IMR-90 (cell line): ENCODE results near the gene FOXP1. TPM values are rescaled to one million over a fixed set of nuclear protein-coding genes. Genes with fewer than 3 reads are reported as not detected.

Source experiments
- ATAC-seq: fragments of 200-7000 bp; cut with Tn5 transposase; 2 replicates; pipeline ENCODE4 v1.9.1; 2020; ENCODE audit warnings: low read depth, mild to moderate bottlenecking, moderate library complexity
- BruUV-seq: library from RNA; stranded (reverse); fragments of 400-500 nt; replicated peaks from 2 replicates; lab custom pipeline; 2021; lab: Mats Ljungman, UMichigan
- CTCF ChIA-PET: fragments of 300-600 bp; formaldehyde crosslinking; extraction: SDS; loops from one replicate; lab custom pipeline; 2021; ENCODE audit warnings: antibody characterized with exemption; lab: Yijun Ruan, JAX
- POLR2A ChIA-PET: fragments of 300-600 bp; sonication (Branson Sonifier 250); formaldehyde crosslinking; loops from one replicate; lab custom pipeline; 2022; ENCODE audit warnings: antibody characterized with exemption; ENCODE audit not compliant: unreplicated experiment; lab: Charles Lee
- DNase-seq: peaks from one replicate; pipeline ENCODE4 v3.0.0; 2013
- H2AFZ ChIP-seq: replicated peaks from 2 replicates; pipeline ENCODE3; 2013; ENCODE audit warnings: low read length, mild to moderate bottlenecking; ENCODE audit not compliant: poor library complexity
- H2AK5ac ChIP-seq: 2 replicates; pipeline ENCODE4 v1.6.1; 2013; ENCODE audit warnings: low read depth, low read length, inconsistent platforms
- H2AK9ac ChIP-seq: replicated peaks from 2 replicates; pipeline ENCODE3; 2013; ENCODE audit warnings: mild to moderate bottlenecking, low read depth, low read length, moderate library complexity; ENCODE audit not compliant: poor library complexity
- H2BK120ac ChIP-seq: 2 replicates; pipeline ENCODE4 v1.6.1; 2013; ENCODE audit warnings: low read depth, low read length, inconsistent platforms
- H2BK15ac ChIP-seq: 3 replicates; pipeline ENCODE4 v1.6.1; 2013; ENCODE audit warnings: low read depth, low read length, inconsistent platforms
- H2BK20ac ChIP-seq: 2 replicates; pipeline ENCODE4 v1.6.1; 2013; ENCODE audit warnings: low read depth, mild to moderate bottlenecking, inconsistent platforms, low read length, moderate library complexity
- H2BK5ac ChIP-seq: 2 replicates; pipeline ENCODE4 v1.6.1; 2013; ENCODE audit warnings: mild to moderate bottlenecking, low read depth, low read length, inconsistent platforms; ENCODE audit not compliant: poor library complexity, severe bottlenecking
- H3K14ac ChIP-seq: replicated peaks from 2 replicates; pipeline ENCODE4 v1.6.1; 2013; ENCODE audit warnings: low read depth, low read length, inconsistent platforms
- H3K18ac ChIP-seq: 2 replicates; pipeline ENCODE4 v1.6.1; 2013; ENCODE audit warnings: low read depth, low read length, control low read depth
- H3K23ac ChIP-seq: 2 replicates; pipeline ENCODE4 v1.6.1; 2013; ENCODE audit warnings: low read depth, low read length, inconsistent platforms
- H3K27ac ChIP-seq: 2 replicates; pipeline ENCODE4 v1.5.1; 2013; ENCODE audit warnings: mild to moderate bottlenecking, control low read depth, low read length; ENCODE audit not compliant: insufficient read depth
- H3K27me3 ChIP-seq: 2 replicates; pipeline ENCODE4 v1.6.1; 2013; ENCODE audit warnings: low read length; ENCODE audit not compliant: control insufficient read depth, insufficient read depth
- H3K36me3 ChIP-seq: 2 replicates; pipeline ENCODE4 v1.6.1; 2013; ENCODE audit warnings: low read length, mixed read lengths; ENCODE audit not compliant: control insufficient read depth, insufficient read depth
- H3K4ac ChIP-seq: 2 replicates; pipeline ENCODE4 v1.6.1; 2013; ENCODE audit warnings: low read depth, low read length, inconsistent platforms
- H3K4me1 ChIP-seq: 2 replicates; pipeline ENCODE4 v1.6.1; 2013; ENCODE audit warnings: low read length, mixed read lengths; ENCODE audit not compliant: control insufficient read depth, insufficient read depth
- H3K4me2 ChIP-seq: 2 replicates; pipeline ENCODE4 v1.6.1; 2013; ENCODE audit warnings: low read depth, mild to moderate bottlenecking, control low read depth, low read length, moderate library complexity
- H3K4me3 ChIP-seq: 2 replicates; pipeline ENCODE4 v1.5.1; 2013; ENCODE audit warnings: low read depth, mild to moderate bottlenecking, control low read depth, low read length, moderate library complexity; ENCODE audit not compliant: insufficient read depth
- H3K56ac ChIP-seq: 2 replicates; pipeline ENCODE4 v1.6.1; 2013; ENCODE audit warnings: low read length, inconsistent platforms; ENCODE audit not compliant: insufficient read depth; ENCODE audit errors: extremely low read depth
- H3K79me1 ChIP-seq, 2 experiments: 2 replicates each; pipeline ENCODE4 v1.6.1; 2013; ENCODE audit warnings: low read length in 2 of 2, inconsistent platforms in 1 of 2, low read depth in 1 of 2
- H3K9ac ChIP-seq: 2 replicates; pipeline ENCODE4 v1.6.1; 2013; ENCODE audit warnings: low read depth, low read length, control low read depth
- H3K9me1 ChIP-seq: 2 replicates; pipeline ENCODE4 v1.6.1; 2013; ENCODE audit warnings: low read length, inconsistent platforms; ENCODE audit not compliant: insufficient read depth
- H3K9me3 ChIP-seq: 2 replicates; pipeline ENCODE4 v1.6.1; 2013; ENCODE audit warnings: low read length; ENCODE audit not compliant: control insufficient read depth, insufficient read depth
- H4K20me1 ChIP-seq: 2 replicates; pipeline ENCODE4 v1.6.1; 2013; ENCODE audit warnings: low read length, inconsistent platforms; ENCODE audit not compliant: insufficient read depth
- H4K5ac ChIP-seq: 2 replicates; pipeline ENCODE4 v1.6.1; 2013; ENCODE audit warnings: mild to moderate bottlenecking, low read depth, low read length, control low read depth
- H4K8ac ChIP-seq, 2 experiments: 2 replicates each; pipeline ENCODE4 v1.6.1; 2013; ENCODE audit warnings: low read depth in 2 of 2, low read length in 2 of 2, control low read depth in 1 of 2, inconsistent platforms in 1 of 2
- H4K91ac ChIP-seq: 2 replicates; pipeline ENCODE4 v1.6.1; 2013; ENCODE audit warnings: low read depth, low read length, inconsistent platforms; ENCODE audit not compliant: insufficient read depth
- BHLHE40 ChIP-seq: fragments of 150-350 bp; IDR thresholded peaks from 2 replicates; pipeline ENCODE4 v1.6.1; 2016; ENCODE audit warnings: mild to moderate bottlenecking, low read depth, low read length
- CHD1 ChIP-seq: IDR thresholded peaks from 2 replicates; pipeline ENCODE4 v1.6.1; 2012; ENCODE audit warnings: low read depth, low read length, improper control_type of control experiment
- CTCF ChIP-seq: conservative IDR thresholded peaks from 2 replicates; pipeline ENCODE4 v1.5.1; 2012; ENCODE audit warnings: mild to moderate bottlenecking, low read depth, low read length, improper control_type of control experiment
- ELK1 ChIP-seq: fragments of 150-350 bp; IDR thresholded peaks from 2 replicates; pipeline ENCODE4 v1.6.1; 2016; ENCODE audit warnings: low read depth, mild to moderate bottlenecking, low read length, moderate library complexity, borderline replicate concordance
- FOS ChIP-seq: fragments of 150-350 bp; IDR thresholded peaks from 2 replicates; pipeline ENCODE4 v1.6.1; 2016; ENCODE audit warnings: low read depth, low read length
- MAFK ChIP-seq: IDR thresholded peaks from 2 replicates; pipeline ENCODE4 v1.6.1; 2012; ENCODE audit warnings: low read depth, low read length, improper control_type of control experiment
- MAZ ChIP-seq: IDR thresholded peaks from 2 replicates; pipeline ENCODE4 v1.6.1; 2012; ENCODE audit warnings: low read depth, mild to moderate bottlenecking, low read length, improper control_type of control experiment, moderate library complexity, borderline replicate concordance
- NFE2L2 ChIP-seq: fragments of 150-350 bp; IDR thresholded peaks from 2 replicates; pipeline ENCODE4 v1.6.1; 2016; ENCODE audit warnings: low read depth, mild to moderate bottlenecking, low read length
- POLR2A ChIP-seq: IDR thresholded peaks from 2 replicates; pipeline ENCODE4 v1.6.1; 2012; ENCODE audit warnings: mild to moderate bottlenecking, low read depth, low read length
- RAD21 ChIP-seq: IDR thresholded peaks from 2 replicates; pipeline ENCODE4 v1.6.1; 2012; ENCODE audit warnings: low read length, improper control_type of control experiment
- RCOR1 ChIP-seq: IDR thresholded peaks from 2 replicates; pipeline ENCODE4 v1.6.1; 2012; ENCODE audit warnings: mild to moderate bottlenecking, low read length, improper control_type of control experiment; ENCODE audit not compliant: insufficient replicate concordance
- RFX5 ChIP-seq: IDR thresholded peaks from 2 replicates; pipeline ENCODE4 v1.8.0; 2012; ENCODE audit warnings: low read depth, mild to moderate bottlenecking, low read length, moderate library complexity
- SMC3 ChIP-seq: fragments of 150-350 bp; IDR thresholded peaks from 2 replicates; pipeline ENCODE4 v1.6.1; 2016; ENCODE audit warnings: low read depth, mild to moderate bottlenecking, antibody characterized with exemption, low read length, moderate library complexity
- USF2 ChIP-seq: fragments of 150-350 bp; IDR thresholded peaks from 2 replicates; pipeline ENCODE4 v1.6.1; 2017; ENCODE audit warnings: mild to moderate bottlenecking, antibody characterized with exemption, low read length, low read depth
- WGBS, 2 experiments: methylation state at CpG; one replicate each; pipeline versions ENCODE4 v1.1.5 to v1.1.7; 2013; ENCODE audit warnings: missing lambda C conversion rate in 2 of 2; ENCODE audit not compliant: insufficient read length in 1 of 2; ENCODE audit errors: extremely low coverage in 2 of 2; 5-methylcytosine and 5-hydroxymethylcytosine counted together
- dilution Hi-C: fragments of 300-500 bp; cut with HindIII; formaldehyde crosslinking; loops from one replicate; pipeline ENCODE4 v1.14.3; 2018; ENCODE audit warnings: low sequenced_read_pairs; ENCODE audit not compliant: unreplicated experiment
- in situ Hi-C: fragments of 300-500 bp; cut with MboI; formaldehyde crosslinking; loops from 3 replicates; pipeline ENCODE4 v1.14.3; 2019; ENCODE audit warnings: low sequenced_read_pairs, inconsistent platforms, mixed read lengths
- intact Hi-C: fragments of 100-400 bp; cut with micrococcal nuclease; formaldehyde crosslinking; loops from 2 replicates; pipeline ENCODE4 v1.10.0; 2022
- polyA plus RNA-seq, 3 experiments: library from polyadenylated mRNA; depleted of rRNA; stranded (reverse); fragments of >200 nt; gene quantifications; 2 replicates each; pipeline ENCODE4 v1.2.3, GENCODE V29; 2012; ENCODE audit warnings: low replicate concordance in 1 of 3
- total RNA-seq: library from RNA; depleted of rRNA; stranded (reverse); fragments of >200 nt; gene quantifications from 2 replicates; pipeline ENCODE4 v1.2.3, GENCODE V29; 2012

Gene FOXP1
- total and polyA plus RNA-seq, 2 of the 4 experiments (the other 2 are of a cell fraction): 37.0 to 132 TPM

DNA sequence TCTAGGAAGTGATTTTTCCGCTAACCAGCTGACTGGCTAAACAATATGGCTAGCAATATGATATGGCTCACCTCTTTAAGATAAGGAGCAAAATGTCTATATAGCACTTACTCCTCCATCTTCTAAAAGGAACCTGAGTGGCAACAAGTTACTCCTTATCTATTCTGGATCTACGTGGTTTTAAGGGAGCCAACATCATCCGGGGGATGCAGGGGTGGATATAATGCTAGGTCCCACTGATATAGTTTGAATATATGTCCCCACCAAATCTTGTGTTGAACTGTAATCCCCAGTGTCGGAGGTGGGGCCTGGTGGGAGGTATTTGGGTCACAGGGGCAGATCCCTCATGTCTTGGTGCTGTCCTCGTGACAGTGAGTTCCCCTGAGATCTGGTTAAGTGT, 500.7 kb downstream of the FOXP1 start:
- Histone ChIP-seq H3K9me3 (no peaks in the 10 kb centered on the region), H4K91ac (peak overlapping the region; percentile 36; the same call in 1 of the 2 replicates), H3K14ac (no peak overlapping the region), H2BK20ac (no peak overlapping the region), H3K4me1 (peaks cover 7% of the 10 kb centered on the region), H3K79me1 (peaks cover 49 to 74% of the 10 kb centered on the region in 2 experiments), H3K4ac (no peak overlapping the region; the same call in 1 of the 2 replicates), H2BK120ac (no peak overlapping the region), H4K5ac (no peak overlapping the region), H2BK15ac (no peak overlapping the region), H3K4me3 (no peak overlapping the region), H2AK5ac (no peak overlapping the region; the same call in 1 of the 2 replicates), H2AFZ (no peak overlapping the region), H3K9ac (no peak overlapping the region), H3K27ac (no peak overlapping the region), H4K8ac (no peak overlapping the region), H3K4me2 (no peak overlapping the region), H3K18ac (no peak overlapping the region), H4K20me1 (peaks cover 7% of the 10 kb centered on the region; the same call in 1 of the 2 replicates), H3K36me3 (0 out of 2 replicates have a peak, but pooled peaks cover 1% of the 10 kb centered on the region), H3K23ac (no peak overlapping the region), H2BK5ac (no peak overlapping the region), H2AK9ac (no peak overlapping the region), H3K56ac (no peak overlapping the region), H3K27me3 (no peaks in the 10 kb centered on the region), H3K9me1 (peaks cover 14% of the 10 kb centered on the region)
- no TSS peak for BruUV-seq
- DNase-seq (no peak), ATAC-seq (no peak)
- TF ChIP-seq SMC3 (no peak), MAFK (no peak), MAZ (no peak), USF2 (no peak), CHD1 (no peak), ELK1 (no peak), NFE2L2 (no peak), RCOR1 (no peak), BHLHE40 (no peak), POLR2A (no peak), CTCF (no peak), FOS (no peak), RFX5 (no peak), RAD21 (no peak)
- 90% methylated on average over 1 of the region's 5 CpGs; no CpG with 5 or more reads in 1 of the 2 experiments for WGBS, 2 experiments
- ChIA-PET CTCF (interaction anchor here (1.1 kb wide), 1 partner anchor 14 kb away, joined by 4 read pairs; no protein-coding TSS in a partner anchor), POLR2A (no interaction called here)
- intact Hi-C loops (no loop called here), in situ Hi-C loops (no loop called here), dilution Hi-C loops (no loop called here)
